H1 (cell line): ENCODE data around the gene PPARA. TPM values are rescaled to one million over a fixed set of nuclear protein-coding genes. Genes with fewer than 3 reads are reported as not detected.

ENCODE experiments used
- CTCF ChIA-PET: fragments of 300-600 bp; sonication (Branson Sonifier 250); formaldehyde crosslinking; loops from one replicate; lab custom pipeline; 2021; ENCODE audit not compliant: partially characterized antibody; lab: Charles Lee
- POLR2A ChIA-PET: fragments of 300-600 bp; sonication (Branson Sonifier 250); formaldehyde crosslinking; loops from one replicate; lab custom pipeline; 2021; ENCODE audit warnings: inconsistent platforms; ENCODE audit not compliant: partially characterized antibody; lab: Charles Lee
- DNase-seq, 2 experiments: peaks; one replicate each; pipeline versions ENCODE4 v3.0.0 to v3.0.0-alpha.2; 2010 to 2022; ENCODE audit warnings: low spot score in 2 of 2, low read depth in 1 of 2, mixed read lengths in 1 of 2
- FAIRE-seq: peaks from 2 replicates; lab custom pipeline; 2011; peaks lifted over from hg19 to GRCh38; lab: Jason Lieb, UNC
- H2AFZ ChIP-seq: 2 replicates; pipeline ENCODE4 v1.8.1; 2012; ENCODE audit warnings: low read length, inconsistent platforms
- H2AK5ac ChIP-seq: 2 replicates; pipeline ENCODE4 v1.6.1; 2013; ENCODE audit warnings: low read depth, low read length
- H2BK120ac ChIP-seq: replicated peaks from 2 replicates; pipeline ENCODE3; 2013; ENCODE audit warnings: low read depth, low read length, inconsistent platforms
- H2BK12ac ChIP-seq: 2 replicates; pipeline ENCODE4 v1.6.1; 2013; ENCODE audit warnings: low read depth, low read length
- H2BK15ac ChIP-seq: 2 replicates; pipeline ENCODE4 v1.6.1; 2013; ENCODE audit warnings: low read length
- H2BK20ac ChIP-seq: 2 replicates; pipeline ENCODE4 v1.6.1; 2013; ENCODE audit warnings: low read length
- H2BK5ac ChIP-seq: 2 replicates; pipeline ENCODE4 v1.6.1; 2013; ENCODE audit warnings: low read depth, low read length
- H3K14ac ChIP-seq: 2 replicates; pipeline ENCODE4 v1.6.1; 2013; ENCODE audit warnings: inconsistent platforms; ENCODE audit not compliant: insufficient read length
- H3K18ac ChIP-seq: 2 replicates; pipeline ENCODE4 v1.6.1; 2013; ENCODE audit warnings: low read length; ENCODE audit errors: extremely low read depth
- H3K23ac ChIP-seq: 2 replicates; pipeline ENCODE4 v1.6.1; 2013; ENCODE audit warnings: inconsistent platforms; ENCODE audit not compliant: insufficient read length
- H3K23me2 ChIP-seq: 2 replicates; pipeline ENCODE4 v1.6.1; 2013; ENCODE audit warnings: low read depth, low read length
- H3K27ac ChIP-seq: 2 replicates; pipeline ENCODE4 v1.6.1; 2011; ENCODE audit warnings: low read depth, low read length, inconsistent platforms
- H3K27me3 ChIP-seq, 4 experiments: replicated peaks in 1 of 4; 1 replicate in 1 of 4; 2 replicates in 3 of 4; pipeline versions ENCODE4 v1.6.1 to v1.8.1; 2011 to 2013; ENCODE audit warnings: low read length in 3 of 4, mild to moderate bottlenecking in 3 of 4, inconsistent platforms in 2 of 4, mixed read lengths in 2 of 4, moderate library complexity in 1 of 4; ENCODE audit not compliant: control insufficient read depth in 3 of 4, insufficient read depth in 3 of 4; ENCODE audit errors: extremely low read depth in 1 of 4
- H3K36me3 ChIP-seq, 4 experiments: 2 replicates each; pipeline versions ENCODE4 v1.6.1 to v1.8.1; 2011 to 2013; ENCODE audit warnings: mild to moderate bottlenecking in 4 of 4, low read length in 3 of 4, moderate library complexity in 2 of 4, control low read depth in 1 of 4, inconsistent platforms in 1 of 4; ENCODE audit not compliant: insufficient read depth in 4 of 4, control insufficient read depth in 2 of 4
- H3K4ac ChIP-seq: replicated peaks from 2 replicates; pipeline ENCODE3; 2013; ENCODE audit warnings: low read length, low read depth, mixed read lengths, inconsistent platforms; ENCODE audit not compliant: insufficient read length
- H3K4me1 ChIP-seq, 4 experiments: replicated peaks in 1 of 4; 1 replicate in 1 of 4; 2 replicates in 3 of 4; pipeline versions ENCODE4 v1.6.1 to v1.8.1; 2011 to 2013; ENCODE audit warnings: low read length in 3 of 4, inconsistent platforms in 2 of 4, mixed read lengths in 1 of 4; ENCODE audit not compliant: insufficient read depth in 4 of 4, control insufficient read depth in 3 of 4
- H3K4me2 ChIP-seq, 2 experiments: 2 replicates each; pipeline versions ENCODE4 v1.6.1 to v1.8.1; 2011 to 2013; ENCODE audit warnings: low read depth in 2 of 2, low read length in 2 of 2, control low read depth in 1 of 2, inconsistent platforms in 1 of 2, mild to moderate bottlenecking in 1 of 2; ENCODE audit not compliant: insufficient read depth in 1 of 2
- H3K4me3 ChIP-seq, 4 experiments: fragments of 200-600, 300-600 bp in 1 of 4; sonication (generic), shearing (Covaris generic), sonication (Bioruptor Twin) in 1 of 4; 2 replicates each; pipeline versions ENCODE4 v1.5.1 to v1.8.1; 2011 to 2016; ENCODE audit warnings: low read length in 4 of 4, low read depth in 3 of 4, control low read depth in 2 of 4, inconsistent platforms in 2 of 4, mild to moderate bottlenecking in 2 of 4, mixed read lengths in 1 of 4, moderate library complexity in 1 of 4; ENCODE audit not compliant: insufficient read depth in 2 of 4; ENCODE audit errors: extremely low read depth in 1 of 4
- H3K56ac ChIP-seq: replicated peaks from 2 replicates; pipeline ENCODE3; 2013; ENCODE audit warnings: low read depth, mild to moderate bottlenecking, mixed read lengths, low read length, inconsistent platforms; ENCODE audit not compliant: insufficient read length
- H3K79me1 ChIP-seq: 2 replicates; pipeline ENCODE4 v1.6.1; 2013; ENCODE audit warnings: low read depth, low read length, control low read depth
- H3K79me2 ChIP-seq, 2 experiments: 2 replicates each; pipeline versions ENCODE4 v1.6.1 to v1.8.1; 2012 to 2013; ENCODE audit warnings: low read length in 2 of 2, mild to moderate bottlenecking in 2 of 2, inconsistent platforms in 1 of 2; ENCODE audit not compliant: insufficient read depth in 2 of 2, control insufficient read depth in 1 of 2
- H3K9ac ChIP-seq, 4 experiments: replicated peaks in 1 of 4; 1 replicate in 1 of 4; 2 replicates in 3 of 4; pipeline versions ENCODE4 v1.6.1 to v1.8.1; 2011 to 2013; ENCODE audit warnings: low read depth in 3 of 4, low read length in 3 of 4, control low read depth in 2 of 4, mild to moderate bottlenecking in 2 of 4, moderate library complexity in 2 of 4, inconsistent platforms in 1 of 4; ENCODE audit errors: extremely low read depth in 1 of 4
- H3K9me3 ChIP-seq, 2 experiments: 2 replicates each; pipeline versions ENCODE4 v1.6.1 to v1.8.1; 2012 to 2013; ENCODE audit warnings: mild to moderate bottlenecking in 2 of 2, moderate library complexity in 2 of 2, control low read depth in 1 of 2, inconsistent platforms in 1 of 2, low read depth in 1 of 2, low read length in 1 of 2, mixed read lengths in 1 of 2; ENCODE audit not compliant: insufficient read depth in 2 of 2
- H4K20me1 ChIP-seq, 2 experiments: replicated peaks in 1 of 2; 2 replicates each; pipeline versions ENCODE3 to v1.8.1; 2011 to 2013; ENCODE audit warnings: inconsistent platforms in 2 of 2, low read length in 2 of 2, mild to moderate bottlenecking in 1 of 2; ENCODE audit not compliant: insufficient read depth in 2 of 2, control insufficient read depth in 1 of 2
- H4K5ac ChIP-seq: 2 replicates; pipeline ENCODE4 v1.6.1; 2013; ENCODE audit warnings: low read length, low read depth, mixed read lengths, inconsistent platforms; ENCODE audit not compliant: insufficient read length
- H4K8ac ChIP-seq: 2 replicates; pipeline ENCODE4 v1.8.0; 2013; ENCODE audit warnings: mild to moderate bottlenecking, moderate library complexity, low read length, inconsistent platforms; ENCODE audit not compliant: insufficient read depth; ENCODE audit errors: extremely low read depth
- H4K91ac ChIP-seq: replicated peaks from 2 replicates; pipeline ENCODE3; 2013; ENCODE audit warnings: low read length, mixed read lengths, inconsistent platforms; ENCODE audit not compliant: insufficient read length
- CREB1 ChIP-seq: IDR thresholded peaks from 2 replicates; pipeline ENCODE4 v1.6.1; 2012; ENCODE audit warnings: inconsistent platforms
- HDAC6 ChIP-seq: IDR thresholded peaks from one replicate; pipeline ENCODE4 v1.7.1; 2012; ENCODE audit warnings: low read depth, mild to moderate bottlenecking, inconsistent platforms, low read length, moderate library complexity
- POU5F1 ChIP-seq: IDR thresholded peaks from 2 replicates; pipeline ENCODE4 v1.6.1; 2011; ENCODE audit warnings: low read depth, mild to moderate bottlenecking, low read length, moderate library complexity
- WGBS, 2 experiments: shearing (Covaris generic) in 1 of 2; methylation state at CpG; one replicate each; pipeline versions ENCODE4 v1.1.6 to v1.1.7; 2013 to 2015; ENCODE audit warnings: low lambda C conversion rate in 2 of 2, mixed read lengths in 2 of 2, inconsistent platforms in 1 of 2, low coverage in 1 of 2, missing lambda C conversion rate in 1 of 2; ENCODE audit not compliant: insufficient replicate concordance in 2 of 2, insufficient coverage in 1 of 2, insufficient read length in 1 of 2; ENCODE audit errors: extremely low coverage in 1 of 2, missing lambda C conversion rate in 1 of 2; 5-methylcytosine and 5-hydroxymethylcytosine counted together
- polyA plus RNA-seq, 7 experiments: library from polyadenylated mRNA; depleted of rRNA in 3 of 7; stranded (reverse) in 5 of 7; unstranded in 2 of 7; fragments of >200 nt in 5 of 7; fragments of 200-250 nt in 2 of 7; gene quantifications; 1 replicate in 5 of 7; 2 replicates in 1 of 7; 4 replicates in 1 of 7; pipeline versions ENCODE4 v1.2.1 to v1.2.3, GENCODE V29; 2011 to 2013; ENCODE audit warnings: missing spikeins in 2 of 7, mixed read lengths in 2 of 7
- total RNA-seq: library from RNA; stranded (reverse); fragmentation: NEBNext Ultra II Directional; extraction: Animal tissue kit (Norgen Biotek cat#: 25700); gene quantifications from 2 replicates; pipeline ENCODE4 v1.2.1, GENCODE V29; 2021

PPARA gene
- total and polyA plus RNA-seq, 2 of the 8 experiments (the other 6 are each of a cell fraction or from before 2014, with no cell fraction given) = 3.1 to 8.2 TPM

DNA sequence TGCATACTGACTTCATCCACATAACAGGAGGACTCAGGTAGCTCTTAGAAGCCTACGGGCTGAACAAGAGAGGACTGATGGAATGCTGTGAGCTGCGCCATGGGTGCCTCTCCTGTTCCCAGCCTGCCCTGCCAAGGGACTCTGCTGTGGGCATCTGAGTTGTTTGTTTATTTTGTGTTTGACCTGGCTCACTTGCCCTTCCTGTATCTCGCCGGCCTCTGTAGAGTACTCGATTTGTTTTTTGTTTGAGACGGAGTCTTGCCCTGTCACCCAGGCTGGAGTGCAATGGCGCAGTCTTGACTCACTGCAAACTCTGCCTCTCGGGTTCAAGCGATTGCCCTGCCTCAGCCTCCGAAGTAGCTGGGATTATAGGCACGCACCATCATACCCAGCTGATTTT, 119.2 kb downstream of the PPARA start:
- no peak overlapping the region for H2BK5ac ChIP-seq
- peak overlapping the region; percentile 47 for H3K23ac ChIP-seq
- H2BK120ac ChIP-seq = no peak overlapping the region
- no peak overlapping the region for H2BK12ac ChIP-seq
- H3K36me3 ChIP-seq = peaks cover 0 to 5% (median 2%) of the 10 kb centered on the region in 4 experiments; a peak in 1 of 8 replicates
- H3K9me3 ChIP-seq = peaks cover 5 to 8% of the 10 kb centered on the region in 2 experiments; a peak in 2 of 4 replicates
- no peak overlapping the region for H3K56ac ChIP-seq
- H2AFZ ChIP-seq = no peak overlapping the region
- H2AK5ac ChIP-seq = no peak overlapping the region
- peaks cover 3% of the 10 kb centered on the region; the same call in 1 of the 2 replicates for H3K79me1 ChIP-seq
- H3K4me1 ChIP-seq = no peaks in the 10 kb centered on the region; a peak in 1 of 7 replicates
- peaks cover 3% of the 10 kb centered on the region; the same call in 1 of the 2 replicates for H3K23me2 ChIP-seq
- H3K4me3 ChIP-seq = no peak overlapping the region
- no peak overlapping the region for H4K5ac ChIP-seq
- DNase-seq (no peak), FAIRE-seq (no peak)
- no peak overlapping the region for H3K18ac ChIP-seq
- H3K9ac ChIP-seq = 0 out of 7 replicates have a peak overlapping the region, but pooled peaks of 1 of the 4 experiments have one; percentile 32
- H3K79me2 ChIP-seq = no peaks in the 10 kb centered on the region
- H4K20me1 ChIP-seq = peaks cover 0 to 5% of the 10 kb centered on the region in 2 experiments
- no peak overlapping the region for H3K27ac ChIP-seq
- H3K4ac ChIP-seq = no peak overlapping the region
- 92% methylated on average over 11 of the region's 11 CpGs; no CpG with 5 or more reads in 1 of the 2 experiments for WGBS, 2 experiments
- no peak overlapping the region for H2BK15ac ChIP-seq
- no peak overlapping the region for H2BK20ac ChIP-seq
- H3K27me3 ChIP-seq = peaks cover 0 to 3% (median under 1%) of the 10 kb centered on the region in 4 experiments; a peak in 5 of 7 replicates
- ChIA-PET POLR2A (interaction anchor here (0.6 to 2.7 kb wide), 3 partner anchors 10 to 114 kb away, joined by 3 to 13 read pairs (median 4); no protein-coding TSS in a partner anchor), CTCF (interaction anchor here (0.9 to 2.3 kb wide), 2 partner anchors 11 to 14 kb away, joined by 3 to 11 read pairs; no protein-coding TSS in a partner anchor)
- H4K8ac ChIP-seq = no peak overlapping the region
- H3K14ac ChIP-seq = no peak overlapping the region
- H4K91ac ChIP-seq = no peak overlapping the region
- no peak overlapping the region; a peak in 1 of 4 replicates for H3K4me2 ChIP-seq
- TF ChIP-seq HDAC6 = no peak
- no peak for TF ChIP-seq CREB1
- TF ChIP-seq POU5F1 = no peak
